ENCODE measurements around the gene CYSTM1.

GRCh38 chr5:140275837-140276236 lies 100.8 kb downstream of the CYSTM1 start:
- TF ChIP-seq EZH2 (IDR thresholded peaks at IDR 0.05; ENCODE audit: borderline replicate concordance, low read length) (no peak), CTCF (IDR thresholded peaks at IDR 0.05; ENCODE audit: low read length) (no peak)

Data from OCI-LY1 (cell line).